Neural cell (in vitro differentiated cells): ENCODE measurements around the gene CSTB.

Experiments
- CTCF ChIP-seq: fragments of 450-650 bp; IDR thresholded peaks from 2 replicates; pipeline ENCODE4 v1.5.1; 2014; ENCODE audit warnings: antibody characterized with exemption, mild to moderate bottlenecking, moderate library complexity; ENCODE audit not compliant: poor library complexity, severe bottlenecking
- EP300 ChIP-seq: fragments of 450-650 bp; conservative IDR thresholded peaks from 2 replicates; pipeline ENCODE4 v1.6.1; 2014; ENCODE audit warnings: antibody characterized with exemption, mild to moderate bottlenecking, moderate library complexity; ENCODE audit not compliant: poor library complexity, severe bottlenecking
- EZH2 ChIP-seq: fragments of 200-600, 300-800 bp; shearing (Covaris generic), sonication (generic); IDR thresholded peaks from 2 replicates; pipeline ENCODE4 v1.6.1; 2014; ENCODE audit warnings: antibody characterized with exemption, low read length, borderline replicate concordance, mild to moderate bottlenecking; ENCODE audit not compliant: insufficient read depth, poor library complexity, severe bottlenecking
- MXI1 ChIP-seq: fragments of 450-650 bp; conservative IDR thresholded peaks from 2 replicates; pipeline ENCODE4 v1.6.1; 2014; ENCODE audit warnings: antibody characterized with exemption, mild to moderate bottlenecking; ENCODE audit not compliant: poor library complexity, severe bottlenecking
- POLR2AphosphoS5 ChIP-seq: IDR thresholded peaks from 2 replicates; pipeline ENCODE4 v1.6.1; 2012
- RAD21 ChIP-seq: fragments of 450-650 bp; conservative IDR thresholded peaks from 2 replicates; pipeline ENCODE4 v1.6.1; 2014; ENCODE audit warnings: antibody characterized with exemption, mild to moderate bottlenecking, moderate library complexity
- REST ChIP-seq: IDR thresholded peaks from 2 replicates; pipeline ENCODE4 v1.6.1; 2012; ENCODE audit warnings: borderline replicate concordance
- SMC3 ChIP-seq: fragments of 450-650 bp; conservative IDR thresholded peaks from 2 replicates; pipeline ENCODE4 v1.6.1; 2014; ENCODE audit warnings: antibody characterized with exemption, mild to moderate bottlenecking, moderate library complexity; ENCODE audit not compliant: poor library complexity
- TAF1 ChIP-seq: IDR thresholded peaks from 2 replicates; pipeline ENCODE4 v1.6.1; 2012; ENCODE audit warnings: low read depth

- TF ChIP-seq RAD21: no peak
- no peak for TF ChIP-seq CTCF
- TF ChIP-seq POLR2AphosphoS5: no peak
- no peak for TF ChIP-seq REST
- no peak for TF ChIP-seq MXI1
- no peak for TF ChIP-seq SMC3
- no peak for TF ChIP-seq EP300
- no peak for TF ChIP-seq EZH2
- TF ChIP-seq TAF1: no peak
These were observed 48.0 kb downstream of the CSTB start for GRCh38 chr21:43728154-43728466.
